Sigmoid colon (tissue), 4 donors: Measurements from ENCODE around the gene CD248.
A peak's percentile ranks its signal among the peaks of the same experiment; 100 is the strongest.

Source experiments
- CTCF ChIP-seq, 4 experiments: fragments of 450-650 bp in 3 of 4; fragments of 200-600 bp in 1 of 4; IDR thresholded peaks; one replicate each; pipeline ENCODE4 v1.5.1; 2016 to 2019; ENCODE audit warnings: antibody characterized with exemption in 4 of 4, mild to moderate bottlenecking in 3 of 4, moderate library complexity in 2 of 4
- EP300 ChIP-seq, 4 donors: sonication (generic); formaldehyde crosslinking; IDR thresholded peaks; one replicate each; pipeline ENCODE4 v1.6.1; 2017; ENCODE audit warnings: antibody characterized with exemption in 4 of 4

GRCh38 chr11:66311470-66311964 is 5.3 kb downstream of the CD248 start:
- no peak for TF ChIP-seq EP300 (IDR thresholded peaks at IDR 0.05)
- peak in 2 of 4 experiments; percentile 86 to 96 for TF ChIP-seq CTCF (IDR thresholded peaks at IDR 0.05)
